Liver (tissue), 9 donors: ENCODE data around the gene NCKIPSD. TPM values are rescaled to one million over a fixed set of nuclear protein-coding genes. Genes with fewer than 3 reads are reported as not detected.

Experiments
- DNase-seq: peaks from one replicate; pipeline ENCODE4 v3.0.0-alpha.2; 2017; ENCODE audit warnings: low spot score
- H3K27ac ChIP-seq, 2 donors: one replicate each; pipeline ENCODE4 v1.7.0; 2013; ENCODE audit warnings: inconsistent platforms in 2 of 2, low read length in 2 of 2, control low read depth in 1 of 2, low read depth in 1 of 2, mild to moderate bottlenecking in 1 of 2
- H3K27me3 ChIP-seq, 4 donors: one replicate each; pipeline versions ENCODE4 v1.6.1 to v1.7.0; 2013; ENCODE audit warnings: low read length in 3 of 4, inconsistent platforms in 1 of 4, mild to moderate bottlenecking in 1 of 4, moderate library complexity in 1 of 4; ENCODE audit not compliant: control insufficient read depth in 4 of 4, insufficient read depth in 4 of 4
- H3K36me3 ChIP-seq, 4 donors: one replicate each; pipeline versions ENCODE4 v1.6.1 to v1.7.0; 2013; ENCODE audit warnings: low read length in 3 of 4, mild to moderate bottlenecking in 3 of 4, low read depth in 1 of 4, moderate library complexity in 1 of 4; ENCODE audit not compliant: control insufficient read depth in 4 of 4, insufficient read depth in 3 of 4
- H3K4me1 ChIP-seq, 4 donors: one replicate each; pipeline versions ENCODE4 v1.6.1 to v1.7.0; 2013; ENCODE audit warnings: low read length in 3 of 4, mild to moderate bottlenecking in 3 of 4, moderate library complexity in 1 of 4; ENCODE audit not compliant: control insufficient read depth in 4 of 4, insufficient read depth in 4 of 4
- H3K4me3 ChIP-seq, 3 donors: one replicate each; pipeline versions ENCODE4 v1.6.1 to v1.7.0; 2013; ENCODE audit warnings: low read length in 3 of 3, control low read depth in 1 of 3, low read depth in 1 of 3, mild to moderate bottlenecking in 1 of 3
- H3K9ac ChIP-seq, 2 donors: one replicate each; pipeline ENCODE4 v1.7.0; 2013; ENCODE audit warnings: low read length in 2 of 2, mild to moderate bottlenecking in 2 of 2, moderate library complexity in 2 of 2, control low read depth in 1 of 2, low read depth in 1 of 2
- H3K9me3 ChIP-seq, 4 donors: one replicate each; pipeline versions ENCODE4 v1.6.1 to v1.7.0; 2013; ENCODE audit warnings: low read length in 3 of 4; ENCODE audit not compliant: control insufficient read depth in 4 of 4
- EGR1 ChIP-seq, 2 donors: IDR thresholded peaks; 2 replicates each; pipeline ENCODE4 v1.6.1; 2016 to 2018; ENCODE audit warnings: antibody characterized with exemption in 2 of 2, low read depth in 2 of 2
- FOXA1 ChIP-seq: IDR thresholded peaks from 2 replicates; pipeline ENCODE4 v1.6.1; 2016; ENCODE audit warnings: antibody characterized with exemption
- GABPA ChIP-seq, 2 donors: IDR thresholded peaks in 1 of 2; conservative IDR thresholded peaks in 1 of 2; 2 replicates each; pipeline ENCODE4 v1.6.1; 2016; ENCODE audit warnings: antibody characterized with exemption in 2 of 2, mild to moderate bottlenecking in 1 of 2, moderate library complexity in 1 of 2
- HNF4G ChIP-seq: IDR thresholded peaks from 2 replicates; pipeline ENCODE4 v1.6.1; 2016; ENCODE audit warnings: antibody characterized with exemption
- MAX ChIP-seq: IDR thresholded peaks from 2 replicates; pipeline ENCODE4 v1.6.1; 2016; ENCODE audit warnings: antibody characterized with exemption
- NR2F2 ChIP-seq: IDR thresholded peaks from 2 replicates; pipeline ENCODE4 v1.6.1; 2016; ENCODE audit warnings: antibody characterized with exemption
- RAD21 ChIP-seq, 2 donors: IDR thresholded peaks; 2 replicates each; pipeline ENCODE4 v1.6.1; 2016; ENCODE audit warnings: antibody characterized with exemption in 2 of 2, mild to moderate bottlenecking in 2 of 2
- RXRA ChIP-seq, 2 donors: IDR thresholded peaks; 2 replicates each; pipeline ENCODE4 v1.6.1; 2017 to 2018; ENCODE audit warnings: antibody characterized with exemption in 2 of 2, mild to moderate bottlenecking in 1 of 2
- SP1 ChIP-seq: IDR thresholded peaks from 2 replicates; pipeline ENCODE4 v1.6.1; 2018; ENCODE audit warnings: antibody characterized with exemption, mild to moderate bottlenecking
- TAF1 ChIP-seq: conservative IDR thresholded peaks from 2 replicates; pipeline ENCODE4 v1.6.1; 2016; ENCODE audit warnings: antibody characterized with exemption, mild to moderate bottlenecking
- WGBS: extraction: QIAGEN DNeasy Blood & Tissue Kit; methylation state at CpG from one replicate; pipeline ENCODE4 v1.1.7; 2013; 5-methylcytosine and 5-hydroxymethylcytosine counted together
- polyA plus RNA-seq, 2 donors: library from polyadenylated mRNA; stranded (reverse) in 1 of 2; unstranded in 1 of 2; fragments of 200-250 nt in 1 of 2; fragments of >200 nt in 1 of 2; fragmentation: Nextera tagmentation in 1 of 2; extraction: Ambion mirVana in 1 of 2; gene quantifications; one replicate each; pipeline versions ENCODE4 v1.2.1 to v1.2.3, GENCODE V29; 2013 to 2015
- total RNA-seq, 2 donors: library from RNA; depleted of rRNA; stranded (reverse); fragments of >200 nt; gene quantifications; one replicate each; pipeline ENCODE4 v1.2.3, GENCODE V29; 2014
- TF ChIP-seq, protein P1 (sequence below): IDR thresholded peaks from 2 replicates; pipeline ENCODE4 v1.6.1; 2016; ENCODE audit warnings: antibody characterized with exemption, mild to moderate bottlenecking
- TF ChIP-seq, protein P2 (sequence below): fragments of 150-350 bp; IDR thresholded peaks from 2 replicates; pipeline ENCODE4 v1.5.1; 2017; ENCODE audit warnings: improper control_type of control experiment, low read depth, low read length; ENCODE audit not compliant: missing input control
- donor health status: healthy.
- donor health status: healthy.
- donor health status: healthy.
- donor health status: healthy.
- donor health status: healthy.

Gene NCKIPSD
- total and polyA plus RNA-seq, 4 donors, result 5.9 to 12.9 (median 8.7) TPM

DNA sequence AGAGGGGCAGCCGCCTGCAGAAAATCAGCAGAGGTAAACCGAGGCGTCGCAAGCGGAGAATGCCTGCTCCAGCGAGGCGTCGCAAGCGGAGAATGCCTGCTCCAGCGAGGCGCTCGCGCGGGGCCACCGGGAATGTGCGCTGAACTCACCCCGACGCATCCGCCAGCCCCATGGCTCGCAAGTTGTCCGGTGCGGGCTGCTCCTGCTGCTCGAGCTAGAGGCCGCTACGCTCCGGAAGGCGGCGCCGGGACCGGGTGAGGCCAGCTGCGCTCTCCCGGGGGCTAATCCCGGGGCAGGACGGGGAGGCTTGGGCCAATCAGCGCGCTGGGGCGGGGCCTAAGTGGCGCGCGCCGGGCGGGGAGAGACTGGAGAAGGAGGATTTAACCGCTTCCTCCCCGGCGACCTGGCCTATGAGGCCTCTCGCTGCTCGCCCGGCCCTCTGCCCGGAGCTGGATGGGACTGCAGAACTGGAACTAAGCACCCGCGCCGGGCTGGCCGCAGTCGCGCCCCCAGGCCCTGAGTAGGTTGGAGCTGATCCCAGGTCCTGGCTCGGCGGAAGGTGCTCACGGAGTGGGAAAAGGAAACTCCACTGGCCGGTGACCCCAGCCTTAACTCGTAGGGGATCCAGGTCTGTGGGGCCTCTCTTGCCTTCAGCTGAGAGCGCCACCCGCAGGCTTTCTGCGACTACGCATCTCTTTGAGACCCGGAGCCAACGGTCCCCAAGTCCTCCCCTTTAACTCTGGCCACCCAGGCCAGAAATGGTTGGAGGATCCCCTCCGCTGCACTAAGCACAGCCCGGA lies 50.3 kb downstream of the NCKIPSD start, which contains the start of gene SLC26A6:
TSS of gene SLC26A6 (minus strand) at position 240 of the 800 bp plus-strand sequence. CDS start at position 172, 68 bp downstream.
- WGBS, result 1% methylated on average over 68 of the region's 68 CpGs
- Histone ChIP-seq H3K9ac (peak within 1 kb of the TSS; percentile 42 to 83), H3K4me1 (peaks cover 5 to 28% (median 16%) of the 10 kb centered on the region in 4 donors), H3K36me3 (peaks cover 0 to 9% (median 2%) of the 10 kb centered on the region in 4 donors), H3K9me3 (no peaks in the 10 kb centered on the region), H3K27ac (peak within 1 kb of the TSS; percentile 53 to 71), H3K4me3 (peak within 1 kb of the TSS; percentile 74 to 84 (median 74)), H3K27me3 (no peaks in the 10 kb centered on the region)
- peak; percentile 96 for DNase-seq
- TF ChIP-seq TAF1 (no peak), GABPA (IDR thresholded peaks at IDR 0.05 in 1 of 2, conservative IDR thresholded peaks at IDR 0.05 in 1 of 2) (peak in 1 of 2 donors; percentile 69), HNF4G (no peak), SP1 (peak; percentile 81), RAD21 (IDR thresholded peaks at IDR 0.05) (peak in 1 of 2 donors; percentile 55), NR2F2 (peak; percentile 28)
- TF ChIP-seq, protein P1, sequence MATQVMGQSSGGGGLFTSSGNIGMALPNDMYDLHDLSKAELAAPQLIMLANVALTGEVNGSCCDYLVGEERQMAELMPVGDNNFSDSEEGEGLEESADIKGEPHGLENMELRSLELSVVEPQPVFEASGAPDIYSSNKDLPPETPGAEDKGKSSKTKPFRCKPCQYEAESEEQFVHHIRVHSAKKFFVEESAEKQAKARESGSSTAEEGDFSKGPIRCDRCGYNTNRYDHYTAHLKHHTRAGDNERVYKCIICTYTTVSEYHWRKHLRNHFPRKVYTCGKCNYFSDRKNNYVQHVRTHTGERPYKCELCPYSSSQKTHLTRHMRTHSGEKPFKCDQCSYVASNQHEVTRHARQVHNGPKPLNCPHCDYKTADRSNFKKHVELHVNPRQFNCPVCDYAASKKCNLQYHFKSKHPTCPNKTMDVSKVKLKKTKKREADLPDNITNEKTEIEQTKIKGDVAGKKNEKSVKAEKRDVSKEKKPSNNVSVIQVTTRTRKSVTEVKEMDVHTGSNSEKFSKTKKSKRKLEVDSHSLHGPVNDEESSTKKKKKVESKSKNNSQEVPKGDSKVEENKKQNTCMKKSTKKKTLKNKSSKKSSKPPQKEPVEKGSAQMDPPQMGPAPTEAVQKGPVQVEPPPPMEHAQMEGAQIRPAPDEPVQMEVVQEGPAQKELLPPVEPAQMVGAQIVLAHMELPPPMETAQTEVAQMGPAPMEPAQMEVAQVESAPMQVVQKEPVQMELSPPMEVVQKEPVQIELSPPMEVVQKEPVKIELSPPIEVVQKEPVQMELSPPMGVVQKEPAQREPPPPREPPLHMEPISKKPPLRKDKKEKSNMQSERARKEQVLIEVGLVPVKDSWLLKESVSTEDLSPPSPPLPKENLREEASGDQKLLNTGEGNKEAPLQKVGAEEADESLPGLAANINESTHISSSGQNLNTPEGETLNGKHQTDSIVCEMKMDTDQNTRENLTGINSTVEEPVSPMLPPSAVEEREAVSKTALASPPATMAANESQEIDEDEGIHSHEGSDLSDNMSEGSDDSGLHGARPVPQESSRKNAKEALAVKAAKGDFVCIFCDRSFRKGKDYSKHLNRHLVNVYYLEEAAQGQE, result peak; percentile 57
- TF ChIP-seq, protein P2, sequence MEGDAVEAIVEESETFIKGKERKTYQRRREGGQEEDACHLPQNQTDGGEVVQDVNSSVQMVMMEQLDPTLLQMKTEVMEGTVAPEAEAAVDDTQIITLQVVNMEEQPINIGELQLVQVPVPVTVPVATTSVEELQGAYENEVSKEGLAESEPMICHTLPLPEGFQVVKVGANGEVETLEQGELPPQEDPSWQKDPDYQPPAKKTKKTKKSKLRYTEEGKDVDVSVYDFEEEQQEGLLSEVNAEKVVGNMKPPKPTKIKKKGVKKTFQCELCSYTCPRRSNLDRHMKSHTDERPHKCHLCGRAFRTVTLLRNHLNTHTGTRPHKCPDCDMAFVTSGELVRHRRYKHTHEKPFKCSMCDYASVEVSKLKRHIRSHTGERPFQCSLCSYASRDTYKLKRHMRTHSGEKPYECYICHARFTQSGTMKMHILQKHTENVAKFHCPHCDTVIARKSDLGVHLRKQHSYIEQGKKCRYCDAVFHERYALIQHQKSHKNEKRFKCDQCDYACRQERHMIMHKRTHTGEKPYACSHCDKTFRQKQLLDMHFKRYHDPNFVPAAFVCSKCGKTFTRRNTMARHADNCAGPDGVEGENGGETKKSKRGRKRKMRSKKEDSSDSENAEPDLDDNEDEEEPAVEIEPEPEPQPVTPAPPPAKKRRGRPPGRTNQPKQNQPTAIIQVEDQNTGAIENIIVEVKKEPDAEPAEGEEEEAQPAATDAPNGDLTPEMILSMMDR, result peak; percentile 39

DNA sequence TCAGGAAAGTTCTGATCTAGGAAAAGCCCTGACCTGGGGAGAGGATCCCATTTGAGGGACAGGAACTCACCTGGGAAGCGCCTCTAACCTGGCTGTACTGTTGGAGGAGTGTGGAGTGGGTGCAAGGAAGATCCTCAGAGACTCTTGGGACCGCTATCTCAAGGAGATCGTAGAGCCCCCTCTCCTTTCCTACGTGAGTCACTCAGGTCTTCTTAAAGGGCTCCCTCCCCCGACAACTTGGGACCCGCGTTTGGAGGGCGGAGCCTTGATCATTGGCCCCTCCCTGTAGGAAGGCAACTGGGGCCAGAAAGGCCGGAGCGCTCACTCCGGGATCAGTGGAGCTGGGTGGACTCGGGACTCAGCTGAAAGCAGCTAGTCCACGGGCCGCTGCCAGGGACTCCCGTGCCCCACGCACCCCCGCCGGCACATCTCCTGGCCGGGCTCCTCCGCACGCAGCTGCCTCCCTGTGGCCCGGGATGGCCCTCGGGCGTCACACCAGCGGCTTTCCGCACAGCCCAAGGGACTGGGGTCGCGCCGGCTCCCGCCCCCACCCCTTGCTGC lies 51.0 kb downstream of the NCKIPSD start:
- Histone ChIP-seq H3K27ac (peak overlapping the region; percentile 53 to 71), H3K9me3 (no peaks in the 10 kb centered on the region), H3K36me3 (peaks cover 0 to 12% (median 4%) of the 10 kb centered on the region in 4 donors), H3K9ac (peak overlapping the region; percentile 42 to 70), H3K4me1 (peaks cover 5 to 28% (median 16%) of the 10 kb centered on the region in 4 donors), H3K27me3 (no peaks in the 10 kb centered on the region), H3K4me3 (peak overlapping the region; percentile 65 to 84 (median 74))
- DNase-seq, result peak; percentile 57
- 4% methylated on average over 30 of the region's 30 CpGs for WGBS
- TF ChIP-seq FOXA1 (no peak), RXRA (IDR thresholded peaks at IDR 0.05) (no peak), RAD21 (IDR thresholded peaks at IDR 0.05) (no peak), EGR1 (IDR thresholded peaks at IDR 0.05; ENCODE audit: low read depth in 2 of 2) (no peak), TAF1 (no peak), MAX (no peak)
- TF ChIP-seq, protein P1, result no peak
